Naive thymus-derived CD4-positive, alpha-beta T cell (primary cell): ENCODE data around the gene BLOC1S6. TPM values are rescaled to one million over a fixed set of nuclear protein-coding genes. Genes with fewer than 3 reads are reported as not detected.

ENCODE experiments used
- ATAC-seq: fragments of 150-1000 bp; cut with Tn5 transposase; 2 replicates; pipeline ENCODE4 v1.10.0; 2021; ENCODE audit warnings: mild to moderate bottlenecking, moderate library complexity
- CTCF ChIA-PET: fragments of 350-600 bp; sonication (Branson Sonifier 250); formaldehyde crosslinking; loops from one replicate; lab custom pipeline; 2021; ENCODE audit warnings: antibody characterized with exemption; lab: Charles Lee
- POLR2A ChIA-PET: fragments of 350-600 bp; sonication (Branson Sonifier 250); formaldehyde crosslinking; loops from one replicate; lab custom pipeline; 2021; ENCODE audit warnings: antibody characterized with exemption, inconsistent platforms; lab: Charles Lee
- DNase-seq, 9 donors: peaks; one replicate each; pipeline versions ENCODE4 v3.0.0 to v3.0.0-alpha.2; 2020 to 2022; ENCODE audit warnings: mixed read lengths in 1 of 9
- H3K27ac ChIP-seq: one replicate; pipeline ENCODE4 v1.7.0; 2013; ENCODE audit warnings: mild to moderate bottlenecking, low read depth, low read length, moderate library complexity
- H3K27me3 ChIP-seq, 2 donors: one replicate each; pipeline ENCODE4 v1.7.0; 2013; ENCODE audit warnings: low read length in 2 of 2, mild to moderate bottlenecking in 2 of 2, moderate library complexity in 2 of 2; ENCODE audit not compliant: control insufficient read depth in 2 of 2, insufficient read depth in 2 of 2
- H3K36me3 ChIP-seq, 3 experiments: 1 replicate in 2 of 3; 2 replicates in 1 of 3; pipeline ENCODE4 v1.7.0; 2013; ENCODE audit warnings: low read length in 3 of 3, mild to moderate bottlenecking in 3 of 3, moderate library complexity in 1 of 3; ENCODE audit not compliant: insufficient read depth in 3 of 3, control insufficient read depth in 2 of 3
- H3K4me1 ChIP-seq, 2 donors: one replicate each; pipeline ENCODE4 v1.7.0; 2013; ENCODE audit warnings: low read length in 2 of 2, mild to moderate bottlenecking in 2 of 2, moderate library complexity in 1 of 2; ENCODE audit not compliant: control insufficient read depth in 2 of 2, insufficient read depth in 2 of 2
- H3K4me3 ChIP-seq: 2 replicates; pipeline ENCODE4 v1.7.0; 2013; ENCODE audit warnings: mild to moderate bottlenecking, low read length
- H3K9me3 ChIP-seq, 3 experiments: 1 replicate in 2 of 3; 2 replicates in 1 of 3; pipeline ENCODE4 v1.7.0; 2013; ENCODE audit warnings: low read length in 3 of 3; ENCODE audit not compliant: control insufficient read depth in 2 of 3
- H3K27ac Mint-ChIP-seq, 9 donors: one replicate each; pipeline ENCODE4 v1.8.0; 2020 to 2022; ENCODE audit warnings: mixed read lengths in 9 of 9, mild to moderate bottlenecking in 8 of 9, moderate library complexity in 5 of 9, inconsistent platforms in 2 of 9
- H3K27me3 Mint-ChIP-seq, 5 donors: one replicate each; pipeline ENCODE4 v1.8.0; 2021 to 2022; ENCODE audit warnings: mixed read lengths in 5 of 5, mild to moderate bottlenecking in 1 of 5
- H3K36me3 Mint-ChIP-seq, 5 donors: one replicate each; pipeline ENCODE4 v1.8.0; 2020 to 2022; ENCODE audit warnings: mixed read lengths in 5 of 5, mild to moderate bottlenecking in 3 of 5, inconsistent platforms in 1 of 5
- H3K4me1 Mint-ChIP-seq, 7 donors: one replicate each; pipeline ENCODE4 v1.8.0; 2020 to 2022; ENCODE audit warnings: mixed read lengths in 7 of 7, mild to moderate bottlenecking in 3 of 7, inconsistent platforms in 1 of 7
- H3K4me3 Mint-ChIP-seq, 10 donors: one replicate each; pipeline ENCODE4 v1.8.0; 2020 to 2022; ENCODE audit warnings: mild to moderate bottlenecking in 10 of 10, mixed read lengths in 10 of 10, moderate library complexity in 6 of 10, inconsistent platforms in 2 of 10
- H3K9me3 Mint-ChIP-seq, 11 donors: one replicate each; pipeline ENCODE4 v1.8.0; 2020 to 2022; ENCODE audit warnings: mixed read lengths in 11 of 11, mild to moderate bottlenecking in 4 of 11, inconsistent platforms in 1 of 11, moderate library complexity in 1 of 11
- intact Hi-C, 2 donors: fragments of 100-400 bp; cut with micrococcal nuclease; formaldehyde crosslinking; loops; one replicate each; pipeline ENCODE4 v1.15.1; 2023
- polyA plus RNA-seq, 2 donors: library from polyadenylated mRNA; unstranded; fragments of 300-500 nt; fragmentation: Illumina TruSeq; gene quantifications; one replicate each; pipeline ENCODE4 v1.2.3, GENCODE V29; 2021
- total RNA-seq, 6 experiments: library from RNA in 5 of 6; stranded (reverse) in 5 of 6; gene quantifications; 1 replicate in 5 of 6; 2 replicates in 1 of 6; pipeline ENCODE4 v1.2.3 and lab custom pipeline; 2021 to 2026

Gene BLOC1S6, protein sequence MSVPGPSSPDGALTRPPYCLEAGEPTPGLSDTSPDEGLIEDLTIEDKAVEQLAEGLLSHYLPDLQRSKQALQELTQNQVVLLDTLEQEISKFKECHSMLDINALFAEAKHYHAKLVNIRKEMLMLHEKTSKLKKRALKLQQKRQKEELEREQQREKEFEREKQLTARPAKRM
- total RNA-seq (10 to 100 TPM; 34.4 to 63.9 (median 50.9) TPM), polyA plus RNA-seq (10 to 100 TPM; 49.4 to 51.8 TPM), total RNA-seq (lab: John Stamatoyannopoulos, UW) (49.3 reads per million, percentile 71 among the genes with 10 or more reads in this experiment)

DNA sequence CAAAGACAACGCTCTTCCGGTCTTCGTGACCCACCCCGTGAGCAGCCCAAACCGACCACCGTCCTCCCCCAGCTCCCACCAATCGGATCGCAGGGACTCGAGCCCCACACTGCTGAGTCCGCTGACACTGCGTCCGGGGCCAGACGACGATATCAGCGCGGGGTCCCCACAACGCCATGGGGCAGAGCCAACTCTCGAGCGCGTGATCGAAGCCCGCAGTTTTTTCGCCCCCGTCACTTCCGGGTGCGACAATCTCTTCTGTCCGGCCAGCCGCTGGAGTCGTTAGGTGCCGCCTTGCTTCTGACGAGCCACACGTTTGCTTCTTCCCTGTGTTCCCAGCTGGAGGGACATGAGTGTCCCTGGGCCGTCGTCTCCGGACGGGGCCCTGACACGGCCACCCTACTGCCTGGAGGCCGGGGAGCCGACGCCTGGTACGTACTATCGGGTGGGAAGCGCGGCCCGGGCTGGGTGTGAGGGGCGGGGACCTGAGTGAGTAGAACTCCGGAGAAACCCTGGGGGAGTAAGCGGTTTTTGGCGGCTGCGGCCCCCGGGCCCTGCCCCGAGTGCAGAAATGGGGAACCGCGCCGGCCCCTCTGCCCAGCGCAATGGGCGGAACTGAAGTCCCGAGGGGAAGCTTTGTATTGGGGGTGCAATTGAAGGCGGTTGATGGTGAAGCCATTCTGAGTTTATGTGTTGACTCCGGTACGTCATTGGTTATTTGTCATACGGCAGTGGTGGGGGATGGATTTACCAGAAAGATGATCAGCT lies at the start of gene BLOC1S6:
Gene BLOC1S6, plus strand, starts transcription at position 285 of the 768 bp plus-strand sequence. Its CDS starts 65 bp downstream, at position 350.
- peaks cover 25 to 26% of the 10 kb centered on the region in 2 donors for H3K4me1 ChIP-seq

DNA sequence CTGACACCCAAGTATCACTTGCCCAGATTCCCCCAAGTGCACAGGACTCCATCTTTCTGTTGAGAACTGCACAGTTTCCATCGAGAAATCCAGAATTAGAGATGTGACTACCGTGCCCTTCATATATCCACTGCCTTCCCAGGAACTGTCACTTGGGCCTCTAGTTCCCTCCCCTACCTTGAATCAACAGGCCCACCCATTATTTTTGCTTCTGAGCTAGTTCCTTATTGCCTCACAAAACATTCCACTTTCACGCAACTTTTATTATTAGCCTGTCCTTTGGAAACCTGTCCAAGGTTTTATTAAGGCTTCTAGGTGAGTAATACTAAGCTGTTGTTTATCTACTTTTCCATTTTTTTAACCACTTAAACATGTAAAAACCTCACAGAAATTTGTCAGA lies 47.5 kb upstream of the BLOC1S6 start:
- no peak for DNase-seq
- Histone ChIP-seq H3K27me3 (no peaks in the 10 kb centered on the region), H3K4me1 (no peaks in the 10 kb centered on the region), H3K27ac (no peak overlapping the region), H3K9me3 (no peaks in the 10 kb centered on the region), H3K4me3 (no peak overlapping the region), H3K36me3 (no peaks in the 10 kb centered on the region)
- Mint-ChIP-seq H3K27ac (no peak overlapping the region), H3K27me3 (peaks cover 0 to 2% (median 0%) of the 10 kb centered on the region in 5 donors), H3K36me3 (no peaks in the 10 kb centered on the region), H3K9me3 (no peaks in the 10 kb centered on the region), H3K4me3 (no peak overlapping the region), H3K4me1 (no peaks in the 10 kb centered on the region)
- ChIA-PET POLR2A (no interaction called here), CTCF (no interaction called here)
- ATAC-seq, result no peak
- intact Hi-C loops, result no loop called here

More for the DNA sequence above, at the start of gene BLOC1S6:
- Mint-ChIP-seq H3K36me3 (peaks cover 0 to 2% (median 0%) of the 10 kb centered on the region in 5 donors), H3K4me3 (peak within 1 kb of the TSS; percentile 96 to 100 (median 98)), H3K9me3 (no peaks in the 10 kb centered on the region), H3K4me1 (peaks cover 27 to 55% (median 38%) of the 10 kb centered on the region in 7 donors), H3K27me3 (no peaks in the 10 kb centered on the region), H3K27ac (peak within 1 kb of the TSS; percentile 100)
- Histone ChIP-seq H3K27me3 (no peaks in the 10 kb centered on the region), H3K9me3 (no peaks in the 10 kb centered on the region), H3K27ac (peak within 1 kb of the TSS; percentile 97), H3K36me3 (peaks cover 0 to 4% (median 0%) of the 10 kb centered on the region in 3 experiments), H3K4me3 (peak within 1 kb of the TSS; percentile 87)
- intact Hi-C loops, result loop anchor here (1.0 to 5.0 kb wide), 12 partner anchors 47 to 1298 kb away; partner anchors contain the start of genes SLC30A4 (in 2 of the 2), CTDSPL2 (in 1 of the 2) and GOLM2 (in 1 of the 2)
- ChIA-PET POLR2A (interaction anchor here (0.8 to 4.0 kb wide), 17 partner anchors 13 to 420 kb away, joined by 3 to 53 read pairs (median 4); a partner anchor contains a TSS), CTCF (interaction anchor here (0.7 to 3.1 kb wide), 8 partner anchors 8 to 187 kb away, joined by 3 to 14 read pairs (median 5); a partner anchor contains a TSS)
- ATAC-seq (peak; percentile 87), DNase-seq (peak; percentile 81 to 91 (median 87))

DNA sequence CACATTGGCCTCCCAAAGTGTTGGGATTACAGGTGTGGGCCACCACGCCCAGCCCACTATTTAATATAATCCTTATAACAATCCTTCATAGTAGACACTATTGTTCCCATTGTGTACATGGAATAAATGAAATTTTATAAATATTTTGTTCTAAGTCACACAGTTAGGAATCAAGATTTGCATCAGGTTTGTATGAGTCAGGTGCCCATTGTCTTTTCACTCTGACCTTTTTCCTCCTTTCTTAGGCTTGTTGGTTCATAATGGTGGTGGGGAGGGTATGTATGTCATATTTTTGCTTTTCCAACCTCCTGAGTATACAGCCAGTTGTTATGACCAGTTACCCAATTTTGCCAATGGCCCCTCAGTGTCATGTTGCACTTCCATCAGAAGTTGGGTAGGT lies 46.6 kb upstream of the BLOC1S6 start:
- ChIA-PET CTCF (no interaction called here), POLR2A (no interaction called here)
- H3K9me3 ChIP-seq, result no peaks in the 10 kb centered on the region
- H3K27me3 ChIP-seq, result no peaks in the 10 kb centered on the region
- H3K9me3 Mint-ChIP-seq, result no peaks in the 10 kb centered on the region
- H3K27ac ChIP-seq, result no peak overlapping the region
- intact Hi-C loops, result no loop called here
- no peak for DNase-seq
- H3K4me1 ChIP-seq, result no peaks in the 10 kb centered on the region
- no peaks in the 10 kb centered on the region for H3K36me3 Mint-ChIP-seq
- no peaks in the 10 kb centered on the region for H3K36me3 ChIP-seq
- H3K27ac Mint-ChIP-seq, result no peak overlapping the region
- H3K4me1 Mint-ChIP-seq, result no peaks in the 10 kb centered on the region
- no peak overlapping the region for H3K4me3 Mint-ChIP-seq
- H3K27me3 Mint-ChIP-seq, result peaks cover 0 to 2% (median 0%) of the 10 kb centered on the region in 5 donors
- H3K4me3 ChIP-seq, result no peak overlapping the region
- ATAC-seq, result no peak

DNA sequence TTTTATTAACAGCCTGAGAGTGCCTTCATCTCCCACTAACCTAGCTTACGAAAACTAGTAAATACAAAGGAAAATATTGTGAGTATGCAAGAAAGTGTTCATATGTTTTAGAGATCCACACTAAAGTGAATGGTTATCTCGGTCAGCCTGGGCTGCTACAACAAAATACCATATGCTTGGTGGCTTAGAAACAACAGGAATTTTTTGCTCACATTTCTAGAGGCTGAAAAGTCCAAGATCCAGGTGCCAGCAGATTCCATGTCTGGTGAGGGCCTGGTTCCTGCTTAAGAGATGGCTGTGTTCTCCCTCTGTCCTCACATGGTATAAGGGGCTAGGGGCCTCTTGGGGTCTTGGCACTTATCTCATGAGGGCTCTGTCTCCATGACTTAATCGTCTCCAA lies 44.1 kb upstream of the BLOC1S6 start:
- Mint-ChIP-seq H3K9me3 (no peaks in the 10 kb centered on the region), H3K4me1 (no peaks in the 10 kb centered on the region), H3K27me3 (peaks cover 0 to 11% (median 5%) of the 10 kb centered on the region in 5 donors), H3K36me3 (no peaks in the 10 kb centered on the region), H3K27ac (no peak overlapping the region), H3K4me3 (no peak overlapping the region)
- H3K27ac ChIP-seq, result no peak overlapping the region
- ATAC-seq (no peak), DNase-seq (no peak)
- intact Hi-C loops, result no loop called here
- no peaks in the 10 kb centered on the region for H3K36me3 ChIP-seq
- ChIA-PET POLR2A (no interaction called here), CTCF (no interaction called here)
- no peak overlapping the region for H3K4me3 ChIP-seq
- H3K4me1 ChIP-seq, result no peaks in the 10 kb centered on the region
- no peaks in the 10 kb centered on the region for H3K27me3 ChIP-seq
- no peaks in the 10 kb centered on the region for H3K9me3 ChIP-seq

DNA sequence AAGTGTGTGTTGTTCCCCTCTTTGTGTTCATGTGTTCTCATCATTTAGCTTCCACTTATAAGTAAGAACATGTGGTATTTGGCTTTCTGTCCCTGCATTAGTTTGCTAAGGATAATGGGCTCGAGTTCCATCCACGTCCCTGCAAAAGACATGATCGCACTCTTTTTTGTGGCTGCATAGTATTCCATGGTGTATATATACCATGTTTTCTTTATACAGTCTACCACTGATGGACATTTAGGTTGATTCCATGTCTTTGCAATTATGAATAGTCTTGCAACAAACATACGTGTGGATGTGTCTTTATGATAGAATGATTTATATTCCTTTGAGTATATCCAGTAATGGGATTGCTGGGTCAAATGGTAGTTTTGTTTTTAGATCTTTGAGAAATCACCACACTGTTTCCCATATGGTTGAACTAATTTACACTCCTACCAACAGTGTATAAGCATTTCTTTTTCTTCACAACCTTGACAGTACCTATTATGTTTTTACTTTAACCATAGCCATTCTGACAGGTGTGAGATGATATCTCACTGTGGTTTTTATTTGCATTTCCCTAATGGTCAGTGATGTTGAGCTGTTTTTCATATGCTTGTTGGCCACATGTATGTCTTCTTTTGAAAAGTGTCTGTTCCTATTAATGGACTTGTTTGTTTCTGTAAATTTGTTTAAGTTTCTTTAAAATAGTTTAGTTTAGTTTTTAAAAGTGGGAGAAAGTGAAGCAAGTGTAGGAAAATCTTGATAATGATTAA lies 42.7 kb upstream of the BLOC1S6 start:
- no peak overlapping the region for H3K4me3 ChIP-seq
- intact Hi-C loops, result no loop called here
- Mint-ChIP-seq H3K9me3 (no peaks in the 10 kb centered on the region), H3K36me3 (no peaks in the 10 kb centered on the region), H3K27me3 (peaks cover 0 to 12% (median 5%) of the 10 kb centered on the region in 5 donors), H3K4me3 (no peak overlapping the region), H3K27ac (no peak overlapping the region), H3K4me1 (no peaks in the 10 kb centered on the region)
- no peaks in the 10 kb centered on the region for H3K27me3 ChIP-seq
- no peaks in the 10 kb centered on the region for H3K9me3 ChIP-seq
- no peaks in the 10 kb centered on the region for H3K36me3 ChIP-seq
- no peaks in the 10 kb centered on the region for H3K4me1 ChIP-seq
- ATAC-seq (no peak), DNase-seq (no peak)
- POLR2A ChIA-PET, result no interaction called here
- CTCF ChIA-PET, result no interaction called here
- no peak overlapping the region for H3K27ac ChIP-seq

DNA sequence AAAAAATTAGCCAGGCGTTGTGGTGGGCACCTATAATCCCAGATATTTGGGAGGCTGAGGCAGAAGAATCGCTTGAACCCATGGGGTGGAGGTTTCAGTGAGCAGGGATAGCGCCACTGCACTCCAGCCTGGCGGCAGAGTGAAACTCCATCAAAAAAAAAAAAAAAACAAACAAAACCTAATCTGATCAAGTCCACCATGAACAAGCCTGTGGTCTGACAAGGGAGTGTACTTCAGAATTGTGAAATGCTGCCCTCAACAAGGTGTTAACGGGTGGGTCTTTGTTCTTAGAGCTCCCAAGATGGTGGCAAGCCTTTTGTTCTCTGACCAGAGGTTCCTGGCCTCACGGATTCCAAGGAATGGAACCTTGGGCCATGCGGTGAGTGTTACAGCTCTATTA lies 40.4 kb upstream of the BLOC1S6 start:
- intact Hi-C loops, result no loop called here
- ChIA-PET CTCF (no interaction called here), POLR2A (no interaction called here)
- no peak overlapping the region for H3K4me3 ChIP-seq
- DNase-seq (no peak), ATAC-seq (no peak)
- Mint-ChIP-seq H3K4me1 (no peaks in the 10 kb centered on the region), H3K4me3 (no peak overlapping the region), H3K36me3 (no peaks in the 10 kb centered on the region), H3K27me3 (peaks cover 0 to 12% (median 6%) of the 10 kb centered on the region in 5 donors), H3K27ac (no peak overlapping the region), H3K9me3 (no peaks in the 10 kb centered on the region)
- no peaks in the 10 kb centered on the region for H3K27me3 ChIP-seq
- H3K27ac ChIP-seq, result no peak overlapping the region
- H3K4me1 ChIP-seq, result no peaks in the 10 kb centered on the region
- no peaks in the 10 kb centered on the region for H3K36me3 ChIP-seq
- H3K9me3 ChIP-seq, result no peaks in the 10 kb centered on the region
